NCI-H524 treated with DMSO at 0.1 percent for 48 hours (cell line): ENCODE results near the gene ATP6V1E1.

Experiments
- DNase-seq: peaks from one replicate; lab custom pipeline; 2025; lab: John Stamatoyannopoulos, UW

The ATP6V1E1 gene

GRCh38 chr22:17542452-17542851 lies 86.1 kb downstream of the ATP6V1E1 start:
- no peak for DNase-seq
